ENCODE measurements around the gene OR5B3. TPM values are rescaled to one million over a fixed set of nuclear protein-coding genes. Genes with fewer than 3 reads are reported as not detected.
A peak's percentile ranks its signal among the peaks of the same experiment; 100 is the strongest.

OR5B3 gene
- total RNA-seq = not detected

DNA sequence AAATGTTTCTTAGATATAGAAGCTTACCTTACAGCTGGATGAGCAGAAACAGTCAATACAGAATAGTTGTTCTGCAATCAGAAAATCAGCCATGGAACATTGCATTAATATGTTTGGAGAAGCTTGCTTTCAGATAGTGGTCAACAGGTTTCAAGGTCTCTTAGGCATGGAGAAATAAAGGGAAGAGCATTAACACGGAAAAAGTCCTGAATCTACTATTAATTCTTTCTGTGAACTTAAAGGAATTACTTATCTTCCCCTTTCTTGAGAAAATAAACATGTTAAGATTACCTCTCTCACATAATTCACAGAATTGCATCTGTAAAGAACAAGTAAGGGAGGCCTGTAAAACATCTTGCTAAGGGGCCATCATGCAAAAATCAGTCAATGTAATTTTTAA, at the start of gene OR5B3:
Gene OR5B3, minus strand, starts transcription at position 101 of the 400 bp plus-strand sequence. CDS start 3,465 bp downstream, outside the sequence.
- H3K27ac ChIP-seq = no peak within 1 kb of the TSS
- no peaks in the 10 kb centered on the region for H3K4me1 ChIP-seq
- H3K27me3 ChIP-seq = no peaks in the 10 kb centered on the region
- ATAC-seq (ENCODE audit: low FRiP score in 2 of 2) (no peak), DNase-seq (no peak)
- TF ChIP-seq POLR2AphosphoS5 (IDR thresholded peaks at IDR 0.05) (no peak), POLR2A (IDR thresholded peaks at IDR 0.05) (no peak), EP300 (IDR thresholded peaks at IDR 0.05) (no peak)
- TF ChIP-seq, protein P1, sequence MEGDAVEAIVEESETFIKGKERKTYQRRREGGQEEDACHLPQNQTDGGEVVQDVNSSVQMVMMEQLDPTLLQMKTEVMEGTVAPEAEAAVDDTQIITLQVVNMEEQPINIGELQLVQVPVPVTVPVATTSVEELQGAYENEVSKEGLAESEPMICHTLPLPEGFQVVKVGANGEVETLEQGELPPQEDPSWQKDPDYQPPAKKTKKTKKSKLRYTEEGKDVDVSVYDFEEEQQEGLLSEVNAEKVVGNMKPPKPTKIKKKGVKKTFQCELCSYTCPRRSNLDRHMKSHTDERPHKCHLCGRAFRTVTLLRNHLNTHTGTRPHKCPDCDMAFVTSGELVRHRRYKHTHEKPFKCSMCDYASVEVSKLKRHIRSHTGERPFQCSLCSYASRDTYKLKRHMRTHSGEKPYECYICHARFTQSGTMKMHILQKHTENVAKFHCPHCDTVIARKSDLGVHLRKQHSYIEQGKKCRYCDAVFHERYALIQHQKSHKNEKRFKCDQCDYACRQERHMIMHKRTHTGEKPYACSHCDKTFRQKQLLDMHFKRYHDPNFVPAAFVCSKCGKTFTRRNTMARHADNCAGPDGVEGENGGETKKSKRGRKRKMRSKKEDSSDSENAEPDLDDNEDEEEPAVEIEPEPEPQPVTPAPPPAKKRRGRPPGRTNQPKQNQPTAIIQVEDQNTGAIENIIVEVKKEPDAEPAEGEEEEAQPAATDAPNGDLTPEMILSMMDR (IDR thresholded peaks at IDR 0.05) = no peak
- peaks cover 0 to 16% (median 8%) of the 10 kb centered on the region in 4 donors for H3K9me3 ChIP-seq
- H3K4me3 ChIP-seq = no peak within 1 kb of the TSS
- H3K36me3 ChIP-seq = no peaks in the 10 kb centered on the region
- 54 to 69% methylated on average over 1 of the region's 1 CpG for WGBS, 2 donors

DNA sequence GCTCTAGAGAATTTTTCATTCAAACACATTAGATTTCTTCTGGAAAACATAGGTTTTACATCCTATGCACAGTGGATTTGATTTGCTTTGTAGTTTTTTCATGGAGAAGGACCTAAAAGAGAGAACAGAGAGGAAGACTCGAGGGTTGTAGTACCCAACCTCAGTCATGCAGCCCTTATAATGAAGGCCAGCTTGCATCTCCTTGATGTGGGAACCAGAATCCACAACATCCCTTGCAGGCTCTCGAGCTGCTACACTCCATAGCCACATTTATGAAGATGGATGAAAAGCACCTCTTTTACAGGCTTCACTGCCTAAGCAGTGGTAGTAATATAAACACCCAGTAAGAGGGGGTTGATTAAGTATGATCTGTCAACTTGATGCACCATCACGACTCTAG, 44.9 kb upstream of the OR5B3 start:
- 52 to 62% methylated on average over 3 of the region's 3 CpGs for WGBS, 2 donors
- TF ChIP-seq POLR2A (IDR thresholded peaks at IDR 0.05) (no peak), EP300 (IDR thresholded peaks at IDR 0.05) (no peak), POLR2AphosphoS5 (IDR thresholded peaks at IDR 0.05) (no peak)
- TF ChIP-seq, protein P1 (IDR thresholded peaks at IDR 0.05) = no peak

DNA sequence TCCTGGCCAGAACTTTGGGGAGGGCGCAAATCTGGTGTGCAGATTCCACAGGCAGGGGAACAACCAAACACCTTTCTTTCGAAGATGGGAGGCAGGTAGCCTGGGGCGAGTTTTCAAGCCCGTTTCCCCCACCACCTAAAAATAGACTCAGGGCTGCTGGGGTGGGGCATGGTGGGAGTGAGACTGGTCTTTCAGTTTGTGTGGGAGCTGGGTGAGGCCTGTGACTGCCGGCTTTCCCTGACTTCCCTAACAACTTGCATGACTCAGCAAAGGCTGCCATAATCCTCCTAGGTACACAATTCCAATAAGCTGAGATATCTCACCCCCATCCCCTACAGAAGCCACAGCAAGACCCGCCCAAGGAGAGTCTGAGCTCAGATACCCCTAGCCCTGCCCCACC, 39.6 kb upstream of the OR5B3 start:
- Histone ChIP-seq H3K27ac (no peak overlapping the region), H3K27me3 (no peaks in the 10 kb centered on the region), H3K9me3 (peaks cover 0 to 24% (median 8%) of the 10 kb centered on the region in 4 donors), H3K4me1 (no peaks in the 10 kb centered on the region), H3K4me3 (no peak overlapping the region), H3K36me3 (no peaks in the 10 kb centered on the region)
- TF ChIP-seq EP300 (IDR thresholded peaks at IDR 0.05) = no peak
- TF ChIP-seq POLR2A (IDR thresholded peaks at IDR 0.05) = no peak
- TF ChIP-seq, protein P1 (IDR thresholded peaks at IDR 0.05) = no peak
- TF ChIP-seq POLR2AphosphoS5 (IDR thresholded peaks at IDR 0.05) = no peak
- WGBS, 2 donors = 87 to 90% methylated on average over 5 to 6 of the region's 6 CpGs
- ATAC-seq (ENCODE audit: low FRiP score in 2 of 2) (no peak), DNase-seq (no peak)

More for the DNA sequence above, 44.9 kb upstream of the OR5B3 start:
- Histone ChIP-seq H3K4me1 (no peaks in the 10 kb centered on the region), H3K27me3 (no peaks in the 10 kb centered on the region), H3K4me3 (no peak overlapping the region), H3K9me3 (no peaks in the 10 kb centered on the region), H3K27ac (no peak overlapping the region), H3K36me3 (no peaks in the 10 kb centered on the region)
- ATAC-seq (ENCODE audit: low FRiP score in 2 of 2) = no peak
- DNase-seq = no peak

DNA sequence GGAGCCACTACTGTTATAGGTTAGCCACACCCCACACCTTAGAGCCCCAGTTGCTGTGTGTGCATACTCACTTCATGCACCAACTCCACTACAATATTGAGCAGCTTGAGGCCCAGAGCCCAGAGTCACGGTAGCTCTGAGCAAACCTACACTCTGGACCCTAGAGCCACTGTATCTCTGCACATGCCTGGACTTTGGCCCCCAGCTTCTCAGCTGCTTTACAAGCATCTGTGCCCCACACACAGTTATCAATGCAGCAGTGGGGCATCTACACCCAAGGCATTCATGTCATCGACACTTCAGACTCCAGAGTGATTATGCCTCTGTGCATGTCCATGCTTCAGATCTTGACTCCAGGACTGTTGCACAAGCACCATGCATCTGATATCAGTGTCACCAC, 37.6 kb upstream of the OR5B3 start:
- peak in 1 of 2 donors; percentile 30 for ATAC-seq (ENCODE audit: low FRiP score in 2 of 2)
- no peak overlapping the region for H3K4me3 ChIP-seq
- 92 to 95% methylated on average over 2 of the region's 2 CpGs for WGBS, 2 donors

More for the DNA sequence above, 37.6 kb upstream of the OR5B3 start:
- no peaks in the 10 kb centered on the region for H3K36me3 ChIP-seq
- no peak overlapping the region for H3K27ac ChIP-seq
- DNase-seq = no peak
- no peaks in the 10 kb centered on the region for H3K27me3 ChIP-seq
- TF ChIP-seq POLR2AphosphoS5 (IDR thresholded peaks at IDR 0.05) = no peak
- TF ChIP-seq, protein P1 (IDR thresholded peaks at IDR 0.05) = no peak
- no peak for TF ChIP-seq POLR2A (IDR thresholded peaks at IDR 0.05)
- no peak for TF ChIP-seq EP300 (IDR thresholded peaks at IDR 0.05)
- H3K4me1 ChIP-seq = no peaks in the 10 kb centered on the region
- H3K9me3 ChIP-seq = peaks cover 0 to 24% (median 8%) of the 10 kb centered on the region in 4 donors

All from upper lobe of left lung (tissue), 6 donors.